HCT116 (cell line): Measurements from ENCODE around the gene TOX2. TPM values are rescaled to one million over a fixed set of nuclear protein-coding genes. Genes with fewer than 3 reads are reported as not detected.

Source experiments
- ATAC-seq: fragments of 200-7000 bp; cut with Tn5 transposase; 2 replicates; pipeline ENCODE4 v1.9.1; 2020; ENCODE audit warnings: mild to moderate bottlenecking, moderate library complexity
- BruUV-seq: library from RNA; stranded (reverse); fragments of 400-500 nt; replicated peaks from 2 replicates; lab custom pipeline; 2021; lab: Mats Ljungman, UMichigan
- CTCF ChIA-PET: fragments of 300-600 bp; sonication (Branson Sonifier 250); formaldehyde crosslinking; loops from one replicate; lab custom pipeline; 2021; ENCODE audit warnings: antibody characterized with exemption; lab: Charles Lee
- POLR2A ChIA-PET: fragments of 300-600, 350-600 bp; sonication (Branson Sonifier 250); formaldehyde crosslinking; loops from one replicate; lab custom pipeline; 2021; ENCODE audit warnings: antibody characterized with exemption; lab: Charles Lee
- RAD21 ChIA-PET, 2 experiments: fragments of 300-600 bp; sonication (Branson Sonifier 250); formaldehyde crosslinking; loops; one replicate each; lab custom pipeline; 2023; ENCODE audit warnings: low total read pairs in 2 of 2; ENCODE audit not compliant: uncharacterized antibody in 2 of 2, unreplicated experiment in 2 of 2, low non-redundant PET in 1 of 2; lab: Charles Lee
- DNase-seq: peaks from one replicate; pipeline ENCODE4 v3.0.0-alpha.2; 2010; ENCODE audit warnings: low read depth, low spot score
- H2AFZ ChIP-seq: fragments of 200-600 bp; shearing (Covaris generic), sonication (generic); 2 replicates; pipeline ENCODE4 v1.6.1; 2017; ENCODE audit warnings: low read depth, mixed run types, mixed read lengths, antibody characterized with exemption, low read length; ENCODE audit not compliant: poor library complexity, severe bottlenecking
- H3K27ac ChIP-seq: 2 replicates; pipeline ENCODE4 v1.5.1; 2012; ENCODE audit warnings: low read depth, low read length
- H3K27me3 ChIP-seq: fragments of 200-600 bp; sonication (generic); 2 replicates; pipeline ENCODE4 v1.6.1; 2016; ENCODE audit warnings: mixed run types, low read length, mixed read lengths; ENCODE audit not compliant: insufficient read depth
- H3K36me3 ChIP-seq, 2 experiments: fragments of 200-500 bp in 1 of 2; fragments of 200-600 bp in 1 of 2; sonication (Bioruptor generic) in 1 of 2; sonication (generic) in 1 of 2; 2 replicates each; pipeline versions ENCODE4 v1.5.1 to v1.6.1; 2014 to 2016; ENCODE audit warnings: low read length in 2 of 2, inconsistent platforms in 1 of 2, mixed read lengths in 1 of 2, mixed run types in 1 of 2; ENCODE audit not compliant: insufficient read depth in 2 of 2, control insufficient read depth in 1 of 2
- H3K4me1 ChIP-seq, 2 experiments: fragments of 200-600 bp in 1 of 2; sonication (generic) in 1 of 2; 2 replicates each; pipeline versions ENCODE4 v1.5.1 to v1.6.1; 2012 to 2017; ENCODE audit warnings: low read length in 2 of 2, inconsistent platforms in 1 of 2, mild to moderate bottlenecking in 1 of 2, mixed read lengths in 1 of 2, mixed run types in 1 of 2, moderate library complexity in 1 of 2; ENCODE audit not compliant: insufficient read depth in 2 of 2, control insufficient read depth in 1 of 2
- H3K4me2 ChIP-seq: fragments of 200-600 bp; sonication (generic); 2 replicates; pipeline ENCODE4 v1.6.1; 2017; ENCODE audit warnings: mixed run types, low read length, mixed read lengths
- H3K4me3 ChIP-seq, 2 experiments: fragments of 200-600 bp in 1 of 2; sonication (generic) in 1 of 2; replicated peaks in 1 of 2; 2 replicates each; pipeline ENCODE4 v1.5.1; 2011 to 2016; ENCODE audit warnings: low read length in 2 of 2, control low read depth in 1 of 2, low read depth in 1 of 2, mild to moderate bottlenecking in 1 of 2, mixed read lengths in 1 of 2, mixed run types in 1 of 2
- H3K79me2 ChIP-seq: fragments of 200-600 bp; sonication (generic); 2 replicates; pipeline ENCODE4 v1.6.1; 2017; ENCODE audit warnings: mild to moderate bottlenecking, mixed run types, low read length, moderate library complexity, mixed read lengths; ENCODE audit not compliant: insufficient read depth
- H3K9ac ChIP-seq: fragments of 200-600 bp; sonication (generic); 2 replicates; pipeline ENCODE4 v1.6.1; 2016; ENCODE audit warnings: low read length, mixed read lengths
- H3K9me2 ChIP-seq: fragments of 200-600 bp; sonication (generic), shearing (Covaris generic); 2 replicates; pipeline ENCODE4 v1.6.1; 2017; ENCODE audit warnings: mixed run types, mild to moderate bottlenecking, moderate library complexity; ENCODE audit not compliant: insufficient read depth
- H3K9me3 ChIP-seq, 2 experiments: fragments of 200-500 bp in 1 of 2; fragments of 200-600 bp in 1 of 2; sonication (Bioruptor generic) in 1 of 2; sonication (generic) in 1 of 2; 2 replicates each; pipeline ENCODE4 v1.6.1; 2014 to 2017; ENCODE audit warnings: low read length in 2 of 2, mixed read lengths in 2 of 2, inconsistent platforms in 1 of 2, low read depth in 1 of 2, mild to moderate bottlenecking in 1 of 2, mixed run types in 1 of 2, moderate library complexity in 1 of 2; ENCODE audit not compliant: control insufficient read depth in 1 of 2, insufficient read depth in 1 of 2
- H4K20me1 ChIP-seq: fragments of 200-600 bp; sonication (generic), shearing (Covaris generic); 2 replicates; pipeline ENCODE4 v1.6.1; 2017; ENCODE audit warnings: mixed run types, mild to moderate bottlenecking, moderate library complexity; ENCODE audit not compliant: insufficient read depth
- EGR1 ChIP-seq: IDR thresholded peaks from 2 replicates; pipeline ENCODE4 v1.6.1; 2012; ENCODE audit warnings: low read depth
- EZH2phosphoT487 ChIP-seq: fragments of 200-600 bp; IDR thresholded peaks from 2 replicates; pipeline ENCODE4 v1.6.1; 2018; ENCODE audit warnings: antibody characterized with exemption, borderline replicate concordance
- POLR2A ChIP-seq: IDR thresholded peaks from 2 replicates; pipeline ENCODE4 v1.7.0; 2011; ENCODE audit warnings: borderline replicate concordance; ENCODE audit not compliant: insufficient read depth, insufficient read length; ENCODE audit errors: extremely low read depth
- POLR2AphosphoS5 ChIP-seq: IDR thresholded peaks from 2 replicates; pipeline ENCODE4 v1.6.1; 2011; ENCODE audit warnings: mild to moderate bottlenecking, low read depth, low read length, moderate library complexity
- YY1 ChIP-seq: IDR thresholded peaks from 2 replicates; pipeline ENCODE4 v1.6.1; 2011; ENCODE audit warnings: low read length, low read depth, moderate library complexity, mild to moderate bottlenecking; ENCODE audit not compliant: insufficient replicate concordance; ENCODE audit errors: extremely low read depth
- intact Hi-C: fragments of 100-400 bp; cut with micrococcal nuclease; formaldehyde crosslinking; loops from 2 replicates; pipeline ENCODE4 v1.10.0; 2022
- total RNA-seq: library from RNA; stranded (reverse); gene quantifications from one replicate; pipeline ENCODE4 v1.2.1, GENCODE V29; 2021; ENCODE audit not compliant: unreplicated experiment
- TF ChIP-seq, protein P1 (sequence below): IDR thresholded peaks from 2 replicates; pipeline ENCODE4 v1.6.1; 2011; ENCODE audit warnings: mild to moderate bottlenecking, low read length, moderate library complexity; ENCODE audit not compliant: insufficient replicate concordance; ENCODE audit errors: extremely low read depth
- TF ChIP-seq, protein P2 (sequence below), 3 experiments: fragments of 200-600 bp in 1 of 3; sonication (generic) in 1 of 3; IDR thresholded peaks in 2 of 3; conservative IDR thresholded peaks in 1 of 3; 2 replicates each; pipeline ENCODE4 v1.5.1; 2012 to 2017; ENCODE audit warnings: low read depth in 2 of 3, low read length in 2 of 3, antibody characterized with exemption in 1 of 3, borderline replicate concordance in 1 of 3, control low read depth in 1 of 3, mild to moderate bottlenecking in 1 of 3, mixed read lengths in 1 of 3, mixed run types in 1 of 3, moderate library complexity in 1 of 3; ENCODE audit not compliant: insufficient read depth in 1 of 3
- TF ChIP-seq, protein P3 (sequence below): IDR thresholded peaks from 2 replicates; pipeline ENCODE4 v1.6.1; 2012

Gene TOX2
- total RNA-seq, 1 experiment from 2014 or later: 39.6 TPM

DNA sequence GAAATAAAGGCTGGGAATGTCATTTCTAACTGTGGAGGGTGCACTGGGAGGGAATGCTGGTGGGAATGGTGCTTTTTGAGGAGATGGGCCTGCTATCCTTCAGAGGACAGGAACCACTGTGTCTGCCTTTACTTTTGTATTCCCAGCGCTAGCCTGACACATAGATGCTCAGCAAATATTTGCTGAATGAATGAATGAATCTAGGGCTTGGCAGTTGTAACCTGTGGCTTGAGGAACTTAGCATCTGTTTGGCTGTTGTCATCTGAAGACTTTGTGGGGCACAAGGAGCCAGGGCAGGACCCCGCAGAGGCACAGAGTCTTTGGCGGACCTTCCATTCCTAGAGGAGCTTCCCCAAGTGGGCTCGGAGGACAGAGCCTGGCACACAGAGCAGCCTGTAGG lies 6.1 kb downstream of the TOX2 start:
- no peak for ATAC-seq
- Histone ChIP-seq H4K20me1 (no peaks in the 10 kb centered on the region), H3K9ac (no peak overlapping the region), H3K4me2 (peak overlapping the region; percentile 26; the same call in 1 of the 2 replicates), H3K9me2 (no peaks in the 10 kb centered on the region), H3K36me3 (no peaks in the 10 kb centered on the region), H2AFZ (no peak overlapping the region), H3K27me3 (no peaks in the 10 kb centered on the region), H3K9me3 (no peaks in the 10 kb centered on the region), H3K27ac (no peak overlapping the region), H3K79me2 (peaks cover 47% of the 10 kb centered on the region), H3K4me3 (no peak overlapping the region), H3K4me1 (peaks cover 24 to 40% of the 10 kb centered on the region in 2 experiments)
- DNase-seq: no peak
- no peak for TF ChIP-seq EZH2phosphoT487
- no peak for TF ChIP-seq YY1
- TF ChIP-seq, protein P1, sequence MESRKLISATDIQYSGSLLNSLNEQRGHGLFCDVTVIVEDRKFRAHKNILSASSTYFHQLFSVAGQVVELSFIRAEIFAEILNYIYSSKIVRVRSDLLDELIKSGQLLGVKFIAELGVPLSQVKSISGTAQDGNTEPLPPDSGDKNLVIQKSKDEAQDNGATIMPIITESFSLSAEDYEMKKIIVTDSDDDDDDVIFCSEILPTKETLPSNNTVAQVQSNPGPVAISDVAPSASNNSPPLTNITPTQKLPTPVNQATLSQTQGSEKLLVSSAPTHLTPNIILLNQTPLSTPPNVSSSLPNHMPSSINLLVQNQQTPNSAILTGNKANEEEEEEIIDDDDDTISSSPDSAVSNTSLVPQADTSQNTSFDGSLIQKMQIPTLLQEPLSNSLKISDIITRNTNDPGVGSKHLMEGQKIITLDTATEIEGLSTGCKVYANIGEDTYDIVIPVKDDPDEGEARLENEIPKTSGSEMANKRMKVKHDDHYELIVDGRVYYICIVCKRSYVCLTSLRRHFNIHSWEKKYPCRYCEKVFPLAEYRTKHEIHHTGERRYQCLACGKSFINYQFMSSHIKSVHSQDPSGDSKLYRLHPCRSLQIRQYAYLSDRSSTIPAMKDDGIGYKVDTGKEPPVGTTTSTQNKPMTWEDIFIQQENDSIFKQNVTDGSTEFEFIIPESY: no peak
- no peak for TF ChIP-seq POLR2A
- TF ChIP-seq, protein P2, sequence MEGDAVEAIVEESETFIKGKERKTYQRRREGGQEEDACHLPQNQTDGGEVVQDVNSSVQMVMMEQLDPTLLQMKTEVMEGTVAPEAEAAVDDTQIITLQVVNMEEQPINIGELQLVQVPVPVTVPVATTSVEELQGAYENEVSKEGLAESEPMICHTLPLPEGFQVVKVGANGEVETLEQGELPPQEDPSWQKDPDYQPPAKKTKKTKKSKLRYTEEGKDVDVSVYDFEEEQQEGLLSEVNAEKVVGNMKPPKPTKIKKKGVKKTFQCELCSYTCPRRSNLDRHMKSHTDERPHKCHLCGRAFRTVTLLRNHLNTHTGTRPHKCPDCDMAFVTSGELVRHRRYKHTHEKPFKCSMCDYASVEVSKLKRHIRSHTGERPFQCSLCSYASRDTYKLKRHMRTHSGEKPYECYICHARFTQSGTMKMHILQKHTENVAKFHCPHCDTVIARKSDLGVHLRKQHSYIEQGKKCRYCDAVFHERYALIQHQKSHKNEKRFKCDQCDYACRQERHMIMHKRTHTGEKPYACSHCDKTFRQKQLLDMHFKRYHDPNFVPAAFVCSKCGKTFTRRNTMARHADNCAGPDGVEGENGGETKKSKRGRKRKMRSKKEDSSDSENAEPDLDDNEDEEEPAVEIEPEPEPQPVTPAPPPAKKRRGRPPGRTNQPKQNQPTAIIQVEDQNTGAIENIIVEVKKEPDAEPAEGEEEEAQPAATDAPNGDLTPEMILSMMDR (IDR thresholded peaks at IDR 0.05 in 2 of 3, conservative IDR thresholded peaks at IDR 0.05 in 1 of 3; ENCODE audit: borderline replicate concordance in 1 of 3, insufficient read depth in 1 of 3, low read depth in 2 of 3, low read length in 2 of 3): no peak
- TF ChIP-seq EGR1: no peak
- TF ChIP-seq POLR2AphosphoS5: no peak
- TF ChIP-seq, protein P3, sequence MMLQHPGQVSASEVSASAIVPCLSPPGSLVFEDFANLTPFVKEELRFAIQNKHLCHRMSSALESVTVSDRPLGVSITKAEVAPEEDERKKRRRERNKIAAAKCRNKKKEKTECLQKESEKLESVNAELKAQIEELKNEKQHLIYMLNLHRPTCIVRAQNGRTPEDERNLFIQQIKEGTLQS: no peak
- ChIA-PET POLR2A (interaction anchor here (0.6 kb wide), 1 partner anchor 214 kb away, joined by 3 read pairs; no protein-coding TSS in a partner anchor), RAD21 (no interaction called here), CTCF (no interaction called here)
- no TSS peak for BruUV-seq
- intact Hi-C loops: no loop called here
